GM12873 (cell line): Measurements from ENCODE around the gene KRTAP5-6.

ENCODE experiments used
- CTCF ChIP-seq: IDR thresholded peaks from 2 replicates; pipeline ENCODE4 v1.5.1; 2012; ENCODE audit warnings: low read depth, mild to moderate bottlenecking, moderate library complexity, low read length, control low read depth; ENCODE audit not compliant: insufficient read depth; ENCODE audit errors: missing control alignments

The KRTAP5-6 gene

DNA sequence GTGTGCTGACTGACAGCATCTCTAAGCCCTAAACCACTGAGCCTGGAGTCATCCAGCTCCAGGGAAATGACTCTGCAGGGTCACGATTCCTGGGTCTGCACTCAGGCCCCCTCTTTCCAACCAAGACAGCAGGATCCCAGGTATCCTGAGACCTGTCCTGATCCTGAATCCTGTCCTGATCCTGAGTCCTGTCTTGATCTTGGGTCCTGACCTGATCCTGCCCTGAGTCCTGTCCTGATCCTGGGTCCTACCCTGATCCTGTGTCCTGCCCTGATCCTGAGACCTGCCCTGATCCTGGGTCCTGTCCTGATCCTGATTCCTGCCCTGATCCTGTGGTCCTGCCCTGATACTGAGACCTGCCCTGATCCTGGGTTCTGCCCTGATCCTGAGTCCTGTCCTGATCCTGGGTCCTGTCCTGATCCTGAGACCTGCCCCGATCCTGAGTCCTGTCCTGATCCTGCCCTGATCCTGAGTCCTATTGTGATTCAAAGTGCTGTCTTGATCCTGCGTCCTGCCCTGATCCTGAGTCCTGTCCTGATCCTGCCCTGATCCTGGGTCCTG is 1.4 kb upstream of the KRTAP5-6 start:
- no peak for TF ChIP-seq CTCF

DNA sequence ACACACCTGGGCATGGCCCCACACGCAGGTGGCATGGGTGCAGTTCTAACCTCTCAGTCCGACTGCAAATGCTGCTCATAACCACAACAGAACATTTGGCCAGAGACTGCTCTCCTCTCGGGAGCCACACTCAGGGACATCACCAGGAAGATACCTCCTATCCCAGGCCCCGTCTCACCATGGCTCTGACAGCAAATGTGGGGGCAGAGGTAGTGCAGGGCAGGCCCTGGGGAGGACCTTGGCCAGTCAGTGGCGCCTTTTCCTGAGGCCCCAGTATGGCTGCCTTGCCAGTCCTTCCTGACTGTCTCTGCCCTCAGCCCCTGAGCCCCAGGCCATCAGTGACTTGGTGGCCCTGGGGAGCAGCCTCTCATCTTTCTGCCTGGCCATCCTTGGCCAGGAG is 2.8 kb downstream of the KRTAP5-6 start:
- TF ChIP-seq CTCF, result no peak

- TF ChIP-seq CTCF, result no peak
Observed at GRCh38 chr11:1701091-1701807, 4.3 kb downstream of the KRTAP5-6 start.

GRCh38 chr11:1702506-1702905 is 5.5 kb downstream of the KRTAP5-6 start:
- no peak for TF ChIP-seq CTCF

DNA sequence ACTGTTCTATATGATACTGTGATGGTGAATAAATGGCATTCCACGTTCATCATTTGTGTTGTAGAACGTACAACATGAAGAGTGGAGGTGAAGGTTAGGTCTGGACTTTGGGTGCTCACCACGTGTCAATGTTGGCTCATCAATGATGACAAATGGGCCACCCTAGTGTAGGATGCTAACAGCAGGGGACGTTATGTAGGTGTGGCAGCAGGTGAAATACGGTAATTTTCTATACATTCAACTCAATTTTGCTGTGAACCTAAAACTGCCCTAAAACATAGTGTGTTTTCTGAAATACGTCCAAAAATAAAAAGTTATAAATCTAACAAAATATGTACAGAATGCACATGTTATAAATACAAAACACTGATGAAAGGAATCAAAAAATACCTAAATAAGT is 6.2 kb downstream of the KRTAP5-6 start:
- TF ChIP-seq CTCF, result no peak

GRCh38 chr11:1705126-1706052 is 8.4 kb downstream of the KRTAP5-6 start:
- no peak for TF ChIP-seq CTCF
